ENCODE results near the gene PPRC1.

GRCh38 chr10:102140218-102140617, 7.4 kb downstream of the PPRC1 start:
- TF ChIP-seq POLR2A (IDR thresholded peaks at IDR 0.05; ENCODE audit: low read depth, low read length) (no peak), POLR2AphosphoS5 (IDR thresholded peaks at IDR 0.05; ENCODE audit: low read depth, low read length) (no peak), PAX5 (IDR thresholded peaks at IDR 0.05; ENCODE audit: insufficient read depth, low read length, severe bottlenecking) (no peak), SPI1 (IDR thresholded peaks at IDR 0.05; ENCODE audit: low read depth, low read length) (no peak)
